Fibroblast of peridontal ligament (primary cell): ENCODE data around the gene SKA3.

Experiments used
- DNase-seq: peaks from one replicate; pipeline ENCODE4 v3.0.0-alpha.2; 2010; ENCODE audit errors: extremely low read depth

SKA3 gene

DNA sequence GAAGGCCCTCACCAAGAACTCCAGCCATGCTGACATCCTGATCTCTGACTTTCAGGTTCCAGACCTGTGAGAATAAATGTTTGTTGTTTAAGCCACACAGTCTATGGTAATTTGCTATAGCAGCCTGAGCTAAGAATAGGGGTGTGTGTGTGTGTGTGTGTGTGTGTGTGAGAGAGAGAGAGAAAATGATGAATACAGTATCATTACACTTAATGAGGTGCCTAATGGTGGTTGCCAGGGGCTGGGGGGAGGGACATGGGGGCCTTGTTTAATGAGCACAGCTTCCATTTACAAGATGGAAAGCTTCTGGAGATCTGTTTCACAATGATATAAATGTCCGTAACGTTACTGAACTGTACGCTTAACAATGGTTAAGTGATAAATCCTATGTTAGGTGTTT, 61.1 kb downstream of the SKA3 start:
- no peak for DNase-seq

DNA sequence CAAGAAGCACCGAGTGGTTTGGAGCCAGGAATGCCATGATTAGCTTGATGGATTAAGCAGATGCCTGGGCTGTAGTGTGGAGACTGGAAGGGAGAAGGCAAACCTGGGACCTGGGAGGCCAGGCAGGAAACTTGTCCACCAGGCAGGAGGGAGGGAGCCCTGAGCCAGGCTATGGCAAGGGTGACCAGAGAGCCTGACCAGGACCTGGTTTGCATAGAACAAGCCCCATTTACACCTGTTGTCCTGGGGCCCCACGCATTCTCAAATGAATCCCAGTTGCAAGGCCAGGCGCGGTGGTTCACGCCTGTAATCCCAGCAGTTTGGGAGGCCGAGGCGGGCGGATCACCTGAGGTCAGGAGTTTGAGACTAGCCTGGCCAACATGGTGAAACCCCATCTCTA, 64.8 kb downstream of the SKA3 start:
- DNase-seq: no peak

DNA sequence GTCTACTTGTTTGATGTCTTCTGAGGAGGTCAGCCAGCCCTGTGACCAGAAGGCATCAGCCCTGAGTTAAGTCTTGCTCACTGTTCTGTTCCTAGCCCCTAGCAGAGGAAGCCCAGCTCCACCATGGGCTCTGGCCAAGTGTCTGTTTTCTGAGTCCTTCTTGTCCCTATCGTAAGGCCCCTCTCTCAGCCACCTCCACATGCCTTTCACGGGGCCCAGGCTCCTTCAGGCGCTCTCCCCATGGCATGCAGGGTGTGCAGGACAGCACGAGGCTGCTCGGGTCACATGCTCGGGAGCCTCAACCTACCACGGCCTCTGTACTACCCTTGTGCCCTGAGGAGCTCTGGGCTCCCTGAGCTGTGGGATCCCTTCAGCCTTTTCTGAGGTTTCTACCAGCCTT, 67.2 kb downstream of the SKA3 start:
- no peak for DNase-seq

DNA sequence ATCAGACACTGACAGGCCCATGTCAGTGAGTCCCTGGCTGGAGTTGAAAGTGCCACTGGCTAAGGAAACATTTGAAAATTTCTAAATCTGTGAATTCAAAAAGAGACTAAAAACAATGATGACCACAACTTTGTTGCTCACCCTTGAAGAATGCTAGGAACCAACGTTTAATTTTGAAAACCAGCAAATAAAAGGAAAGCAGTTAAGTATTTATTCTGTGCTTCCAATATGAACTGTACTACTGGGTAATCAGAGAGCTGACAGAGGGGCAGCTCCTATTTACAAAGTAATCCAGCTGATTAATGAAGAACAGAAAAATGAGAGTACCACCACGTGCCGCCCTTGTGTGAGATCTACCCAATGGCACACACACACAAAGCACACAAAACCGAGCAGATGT, 70.3 kb downstream of the SKA3 start:
- DNase-seq: peak; percentile 84

DNA sequence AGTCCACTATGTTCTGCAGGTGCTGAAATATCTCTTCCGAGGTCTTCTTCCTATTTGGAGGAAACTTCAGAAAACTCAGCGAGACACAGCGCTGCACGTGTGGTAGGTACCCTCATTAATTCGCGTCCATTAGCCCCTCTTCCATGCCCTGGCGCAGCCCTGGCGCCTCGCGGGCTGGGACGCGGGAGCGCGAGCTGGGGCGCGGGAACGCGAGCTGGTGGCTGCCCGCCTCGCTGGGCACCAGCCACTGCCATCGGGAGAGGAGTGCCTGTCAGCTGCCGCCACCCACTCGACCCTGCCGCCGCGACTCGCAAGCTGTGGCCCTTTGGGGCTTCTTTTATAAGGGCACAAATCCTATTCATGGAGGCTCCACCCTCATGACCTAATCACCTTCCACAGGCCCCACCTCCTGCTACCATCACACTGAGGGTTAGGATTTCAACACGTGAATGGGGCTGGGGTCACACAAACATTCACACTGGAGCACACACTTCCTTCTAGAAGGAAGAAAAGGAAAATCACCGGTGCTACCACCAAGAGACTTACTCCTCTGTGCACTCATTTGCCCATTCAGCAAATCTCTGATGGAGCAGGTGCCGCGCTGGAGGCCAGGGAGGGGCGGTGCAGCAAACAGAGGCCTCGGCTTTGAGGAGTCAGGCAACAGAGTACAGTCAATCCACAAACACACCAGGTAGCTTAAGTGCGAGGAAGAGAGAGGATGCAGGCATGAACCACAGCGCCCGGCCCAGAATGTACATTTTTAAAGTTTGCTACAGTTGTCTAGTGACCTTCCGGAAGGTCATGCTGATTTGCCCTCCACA, 71.9 kb downstream of the SKA3 start:
- DNase-seq: no peak
